Thyroid gland (tissue), 4 donors: ENCODE results near the gene KCTD17.

Experiments used
- CTCF ChIP-seq, 6 experiments: fragments of 200-600 bp in 3 of 6; fragments of 450-650 bp in 3 of 6; sonication (generic) in 3 of 6; IDR thresholded peaks; one replicate each; pipeline ENCODE4 v1.5.1; 2016 to 2019; ENCODE audit warnings: antibody characterized with exemption in 6 of 6, mild to moderate bottlenecking in 2 of 6, inconsistent platforms in 1 of 6, moderate library complexity in 1 of 6
- POLR2A ChIP-seq, 2 donors: fragments of 450-650 bp; IDR thresholded peaks; one replicate each; pipeline ENCODE4 v1.6.1; 2017; ENCODE audit warnings: antibody characterized with exemption in 2 of 2, mild to moderate bottlenecking in 2 of 2, moderate library complexity in 1 of 2

- TF ChIP-seq POLR2A (IDR thresholded peaks at IDR 0.05) (no peak), CTCF (IDR thresholded peaks at IDR 0.05) (no peak)
These were observed 53.6 kb downstream of the KCTD17 start for GRCh38 chr22:37105154-37105553.
